Activated naive CD4-positive, alpha-beta T cell treated with anti-CD3 and anti-CD28 coated beads for 36 hours (primary cell): ENCODE measurements around the gene PTPRCAP. TPM values are rescaled to one million over a fixed set of nuclear protein-coding genes. Genes with fewer than 3 reads are reported as not detected.
A peak's percentile ranks its signal among the peaks of the same experiment; 100 is the strongest.
"Not testable (repeated sequence)": the region's sequence is repeated elsewhere in the genome, so short reads cannot be mapped to it uniquely, and the experiment has no call there.

ENCODE experiments used
- CTCF ChIA-PET: fragments of 350-600 bp; sonication (Branson Sonifier 250); formaldehyde crosslinking; loops from one replicate; lab custom pipeline; 2021; ENCODE audit warnings: antibody characterized with exemption; lab: Charles Lee
- DNase-seq: peaks from one replicate; pipeline ENCODE4 v3.0.0-alpha.2; 2020
- H3K27ac Mint-ChIP-seq: one replicate; pipeline ENCODE4 v1.8.0; 2021; ENCODE audit warnings: mild to moderate bottlenecking, mixed read lengths
- H3K27me3 Mint-ChIP-seq: one replicate; pipeline ENCODE4 v1.8.0; 2021; ENCODE audit warnings: low read depth, mixed read lengths
- H3K36me3 Mint-ChIP-seq: one replicate; pipeline ENCODE4 v1.8.0; 2021; ENCODE audit warnings: low read depth, mixed read lengths
- H3K4me1 Mint-ChIP-seq: one replicate; pipeline ENCODE4 v1.8.0; 2021; ENCODE audit warnings: low read depth, mixed read lengths
- H3K4me3 Mint-ChIP-seq: one replicate; pipeline ENCODE4 v1.8.0; 2021; ENCODE audit warnings: mild to moderate bottlenecking, moderate library complexity, mixed read lengths
- H3K9me3 Mint-ChIP-seq: one replicate; pipeline ENCODE4 v1.8.0; 2021; ENCODE audit warnings: mixed read lengths
- intact Hi-C: fragments of 100-400 bp; cut with micrococcal nuclease; formaldehyde crosslinking; loops from one replicate; pipeline ENCODE4 v1.15.1; 2023
- total RNA-seq, 2 experiments: library from RNA; stranded (reverse); gene quantifications; one replicate each; pipeline ENCODE4 v1.2.3, GENCODE V29; 2021

The PTPRCAP gene
- total RNA-seq, 2 experiments from 2014 or later: 56.8 to 62.4 TPM

GRCh38 chr11:67402192-67402839, 35.2 kb downstream of the PTPRCAP start:
- Mint-ChIP-seq H3K36me3 (peaks cover 36% of the 10 kb centered on the region), H3K4me3 (peak overlapping the region; percentile 65), H3K4me1 (peaks cover 61% of the 10 kb centered on the region), H3K27ac (peak overlapping the region; percentile 92)
- DNase-seq, H3K27me3 Mint-ChIP-seq, H3K9me3 Mint-ChIP-seq: not testable (repeated sequence)
- intact Hi-C loops: loop anchor here (1.0 to 10.0 kb wide), 7 partner anchors 19 to 402 kb away; partner anchors contain the start of genes GRK2, NDUFV1 and PTPRCAP
- CTCF ChIA-PET: interaction anchor here (0.6 to 6.2 kb wide), 14 partner anchors 10 to 104 kb away, joined by 3 to 28 read pairs (median 6); partner anchors contain the start of genes PITPNM1, PTPRCAP, RAD9A and RPS6KB2

- H3K36me3 Mint-ChIP-seq: peaks cover 35% of the 10 kb centered on the region
- CTCF ChIA-PET: interaction anchor here (0.6 to 6.2 kb wide), 20 partner anchors 10 to 155 kb away, joined by 3 to 28 read pairs (median 4); partner anchors contain the start of genes PITPNM1, POLD4, PTPRCAP and RAD9A
Measured at GRCh38 chr11:67401495-67402191, 35.8 kb downstream of the PTPRCAP start, which contains the start of gene PPP1CA. Gene PPP1CA, minus strand, starts transcription at chr11:67401858. Its CDS starts 76 bp downstream, at chr11:67401782.

DNA sequence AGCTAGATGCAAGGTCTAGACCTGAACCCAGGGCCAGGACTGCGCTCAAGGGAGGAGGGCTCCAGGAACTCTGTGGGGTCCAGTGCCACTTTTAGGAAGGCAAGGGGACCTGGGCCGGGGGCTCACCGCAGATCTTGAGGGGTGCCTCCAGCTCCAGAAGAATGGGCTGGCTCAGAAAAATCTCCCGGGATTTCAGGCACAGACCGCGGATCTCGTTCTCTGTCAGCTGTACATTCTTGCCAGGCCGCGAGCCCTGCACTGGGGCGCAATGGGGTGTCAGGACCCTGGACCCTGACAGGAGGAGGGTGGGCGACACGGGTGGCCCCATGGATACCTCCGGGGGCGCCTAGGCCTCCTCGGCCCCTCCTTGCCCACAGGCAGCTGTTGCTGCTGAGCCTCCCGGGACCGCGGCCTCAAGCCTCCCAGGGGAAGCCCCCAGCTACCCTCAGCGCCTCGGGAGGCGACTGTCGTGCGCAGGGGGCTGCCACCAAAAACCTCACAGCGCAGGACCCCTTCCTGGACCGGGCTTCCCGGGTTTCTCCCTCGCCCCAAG, 36.5 kb downstream of the PTPRCAP start:
- intact Hi-C loops: loop anchor here (1.0 to 10.0 kb wide), 4 partner anchors 105 to 404 kb away; partner anchors contain the start of genes GRK2 and NDUFV1
- no peaks in the 10 kb centered on the region for H3K9me3 Mint-ChIP-seq
- H3K27me3 Mint-ChIP-seq: no peaks in the 10 kb centered on the region
- CTCF ChIA-PET: interaction anchor here (0.6 to 6.2 kb wide), 16 partner anchors 9 to 162 kb away, joined by 3 to 28 read pairs (median 4); partner anchors contain the start of genes PITPNM1, POLD4, PTPRCAP and RAD9A
- H3K27ac Mint-ChIP-seq: peak overlapping the region; percentile 67
- no peak for DNase-seq
- H3K4me3 Mint-ChIP-seq: peak overlapping the region; percentile 72
- H3K36me3 Mint-ChIP-seq: peaks cover 31% of the 10 kb centered on the region
- H3K4me1 Mint-ChIP-seq: peaks cover 57% of the 10 kb centered on the region

More at GRCh38 chr11:67401495-67402191, 35.8 kb downstream of the PTPRCAP start, which contains the start of gene PPP1CA:
- Mint-ChIP-seq H3K27me3 (no peaks in the 10 kb centered on the region), H3K4me1 (peaks cover 60% of the 10 kb centered on the region), H3K27ac (peak within 1 kb of the TSS; percentile 92), H3K4me3 (peak within 1 kb of the TSS; percentile 72), H3K9me3 (no peaks in the 10 kb centered on the region)
- peak; percentile 91 for DNase-seq
- intact Hi-C loops: loop anchor here (1.0 to 10.0 kb wide), 8 partner anchors 20 to 403 kb away; partner anchors contain the start of genes GRK2, NDUFV1 and PTPRCAP

DNA sequence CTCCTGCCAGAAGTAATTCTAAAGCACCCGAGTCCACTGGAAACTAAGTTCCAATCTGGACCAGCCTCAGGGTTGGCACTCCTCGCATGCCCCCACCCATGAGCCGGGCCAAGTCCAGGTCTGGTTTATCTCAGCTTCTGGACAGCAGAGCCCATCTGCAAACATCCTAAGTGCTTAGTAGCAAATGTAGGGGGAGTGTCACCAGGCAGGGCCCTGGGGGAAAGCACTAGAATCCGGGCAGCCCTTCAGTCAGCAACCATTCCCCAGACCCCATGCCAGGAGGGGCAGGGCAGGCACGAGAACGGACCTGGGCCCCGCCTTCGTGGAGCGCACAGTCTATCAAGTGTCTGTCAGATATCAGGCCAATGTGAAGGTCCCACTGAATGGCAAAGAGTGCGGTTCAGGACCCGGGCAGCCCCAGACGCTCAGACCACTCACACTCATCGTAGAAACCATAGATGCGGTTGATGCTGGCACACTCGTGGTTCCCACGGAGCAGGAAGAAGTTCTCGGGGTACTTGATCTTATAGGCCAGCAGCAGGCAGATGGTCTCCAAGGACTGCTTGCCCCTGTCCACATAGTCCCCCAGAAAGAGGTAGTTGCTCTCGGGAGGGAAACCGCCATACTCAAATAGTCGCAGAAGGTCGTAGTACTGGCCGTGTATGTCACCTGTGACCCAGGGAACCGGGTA, 37.1 kb downstream of the PTPRCAP start:
- Mint-ChIP-seq H3K9me3 (no peaks in the 10 kb centered on the region), H3K27me3 (no peaks in the 10 kb centered on the region), H3K36me3 (peaks cover 26% of the 10 kb centered on the region), H3K27ac (peak overlapping the region; percentile 67), H3K4me1 (peaks cover 53% of the 10 kb centered on the region), H3K4me3 (peak overlapping the region; percentile 72)
- DNase-seq: no peak
- intact Hi-C loops: loop anchor here (5.0 to 10.0 kb wide), 3 partner anchors 133 to 404 kb away; partner anchors contain the start of genes GRK2 and NDUFV1
- CTCF ChIA-PET: interaction anchor here (0.8 to 6.2 kb wide), 10 partner anchors 9 to 161 kb away, joined by 3 to 28 read pairs (median 8); partner anchors contain the start of genes PITPNM1, POLD4 and RAD9A

GRCh38 chr11:67398661-67399563, 38.6 kb downstream of the PTPRCAP start:
- intact Hi-C loops: no loop called here
- Mint-ChIP-seq H3K4me1 (peaks cover 50% of the 10 kb centered on the region), H3K27me3 (no peaks in the 10 kb centered on the region), H3K36me3 (peaks cover 18% of the 10 kb centered on the region), H3K27ac (peak overlapping the region; percentile 24), H3K4me3 (no peak overlapping the region), H3K9me3 (no peaks in the 10 kb centered on the region)
- no peak for DNase-seq
- CTCF ChIA-PET: interaction anchor here (0.5 to 0.6 kb wide), 2 partner anchors 167 to 754 kb away, joined by 3 to 5 read pairs; no protein-coding TSS in a partner anchor

GRCh38 chr11:67397986-67398660, 39.4 kb downstream of the PTPRCAP start:
- no peak for DNase-seq
- intact Hi-C loops: no loop called here
- Mint-ChIP-seq H3K27me3 (no peaks in the 10 kb centered on the region), H3K4me1 (peaks cover 51% of the 10 kb centered on the region), H3K9me3 (no peaks in the 10 kb centered on the region), H3K4me3 (no peak overlapping the region), H3K36me3 (peaks cover 20% of the 10 kb centered on the region), H3K27ac (peak overlapping the region; percentile 11)
- CTCF ChIA-PET: no interaction called here

- DNase-seq: no peak
- H3K9me3 Mint-ChIP-seq: no peaks in the 10 kb centered on the region
- peak overlapping the region; percentile 87 for H3K27ac Mint-ChIP-seq
- H3K27me3 Mint-ChIP-seq: no peaks in the 10 kb centered on the region
- H3K36me3 Mint-ChIP-seq: peaks cover 22% of the 10 kb centered on the region
- CTCF ChIA-PET: interaction anchor here (1.7 kb wide), 2 partner anchors 15 to 51 kb away, joined by 7 to 9 read pairs; no protein-coding TSS in a partner anchor
- peaks cover 51% of the 10 kb centered on the region for H3K4me1 Mint-ChIP-seq
- H3K4me3 Mint-ChIP-seq: no peak overlapping the region
- intact Hi-C loops: no loop called here
Measured at GRCh38 chr11:67397536-67397935, 39.9 kb downstream of the PTPRCAP start.

- no peak overlapping the region for H3K4me3 Mint-ChIP-seq
- CTCF ChIA-PET: interaction anchor here (1.3 to 1.7 kb wide), 3 partner anchors 14 to 50 kb away, joined by 3 to 9 read pairs (median 7); no protein-coding TSS in a partner anchor
- H3K27ac Mint-ChIP-seq: peak overlapping the region; percentile 87
- H3K27me3 Mint-ChIP-seq: no peaks in the 10 kb centered on the region
- intact Hi-C loops: no loop called here
- H3K4me1 Mint-ChIP-seq: peaks cover 51% of the 10 kb centered on the region
- no peaks in the 10 kb centered on the region for H3K9me3 Mint-ChIP-seq
- DNase-seq: no peak
- H3K36me3 Mint-ChIP-seq: peaks cover 23% of the 10 kb centered on the region
Measured at GRCh38 chr11:67396587-67397389, 40.7 kb downstream of the PTPRCAP start.

DNA sequence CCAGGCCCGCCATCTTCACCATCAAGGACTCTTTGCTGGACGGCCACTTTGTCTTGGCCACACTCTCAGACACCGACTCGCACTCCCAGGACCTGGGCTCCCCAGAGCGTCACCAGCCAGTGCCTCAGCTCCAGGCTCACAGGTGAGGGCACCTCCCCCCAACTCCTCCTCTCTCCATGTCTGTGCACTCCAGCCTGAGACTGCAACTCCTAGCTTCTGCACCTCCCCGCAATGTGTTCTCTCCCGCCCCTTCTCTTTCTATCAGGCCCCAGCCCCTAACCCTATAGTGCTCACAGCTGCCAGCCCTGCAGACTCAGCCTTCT, 41.3 kb downstream of the PTPRCAP start:
- no peaks in the 10 kb centered on the region for H3K27me3 Mint-ChIP-seq
- CTCF ChIA-PET: interaction anchor here (1.3 to 1.7 kb wide), 4 partner anchors 14 to 50 kb away, joined by 3 to 9 read pairs (median 6); no protein-coding TSS in a partner anchor
- no peaks in the 10 kb centered on the region for H3K9me3 Mint-ChIP-seq
- peak overlapping the region; percentile 2 for H3K27ac Mint-ChIP-seq
- H3K4me1 Mint-ChIP-seq: peaks cover 52% of the 10 kb centered on the region
- DNase-seq: no peak
- intact Hi-C loops: no loop called here
- H3K4me3 Mint-ChIP-seq: no peak overlapping the region
- H3K36me3 Mint-ChIP-seq: peaks cover 23% of the 10 kb centered on the region
